ENCODE data around the gene AGXT.
"Not testable (repeated sequence)": the region's sequence is repeated elsewhere in the genome, so short reads cannot be mapped to it uniquely, and the experiment has no call there.

The AGXT gene

GRCh38 chr2:240840435-240841060, 28.1 kb upstream of the AGXT start:
- DNase-seq, result peak; percentile 31

- not testable (repeated sequence) for DNase-seq
These were observed 22.3 kb upstream of the AGXT start for GRCh38 chr2:240846309-240846708.

GRCh38 chr2:240846873-240847595, 21.6 kb upstream of the AGXT start:
- no peak for DNase-seq

GRCh38 chr2:240847817-240848216, 20.8 kb upstream of the AGXT start:
- DNase-seq, result no peak

- no peak for DNase-seq
These were observed 19.5 kb upstream of the AGXT start for GRCh38 chr2:240848900-240849680.

- DNase-seq, result no peak
These were observed 18.6 kb upstream of the AGXT start for GRCh38 chr2:240850026-240850425.

GRCh38 chr2:240850756-240851077, 17.9 kb upstream of the AGXT start:
- no peak for DNase-seq

- DNase-seq, result peak; percentile 89
These were observed 17.3 kb upstream of the AGXT start for GRCh38 chr2:240851078-240851991.

- no peak for DNase-seq
These were observed 15.8 kb upstream of the AGXT start for GRCh38 chr2:240852671-240853314.

- DNase-seq, result no peak
These were observed 13.0 kb upstream of the AGXT start for GRCh38 chr2:240855670-240856069.

GRCh38 chr2:240856151-240856980, 12.3 kb upstream of the AGXT start:
- DNase-seq, result no peak

- no peak for DNase-seq
These were observed 11.3 kb upstream of the AGXT start for GRCh38 chr2:240857039-240858008.

GRCh38 chr2:240858321-240858720, 10.3 kb upstream of the AGXT start:
- no peak for DNase-seq

- no peak for DNase-seq
These were observed 9.8 kb upstream of the AGXT start for GRCh38 chr2:240858871-240859270.

GRCh38 chr2:240861547-240861946, 7.1 kb upstream of the AGXT start:
- no peak for DNase-seq

GRCh38 chr2:240864475-240864874, 4.1 kb upstream of the AGXT start:
- no peak for DNase-seq

GRCh38 chr2:240865391-240865790, 3.2 kb upstream of the AGXT start:
- DNase-seq, result no peak

GRCh38 chr2:240869109-240869955, 708 bp downstream of the AGXT start:
- DNase-seq, result no peak
